ENCODE data around the gene DEAF1. TPM values are rescaled to one million over a fixed set of nuclear protein-coding genes. Genes with fewer than 3 reads are reported as not detected.

DEAF1 gene
- total RNA-seq, 1 donor from 2014 or later = 48.9 TPM

- H3K27me3 Mint-ChIP-seq (ENCODE audit: low read depth, unreplicated experiment) = no peaks in the 10 kb centered on the region
- peaks cover 1% of the 10 kb centered on the region for H3K9me3 Mint-ChIP-seq (ENCODE audit: unreplicated experiment)
- no peak overlapping the region for H3K27ac Mint-ChIP-seq (ENCODE audit: unreplicated experiment)
- Histone ChIP-seq H3K9ac (ENCODE audit: low read length) (peak overlapping the region; percentile 73), H3K36me3 (ENCODE audit: insufficient read depth, low read length) (no peaks in the 10 kb centered on the region), H4K20me1 (ENCODE audit: insufficient read depth, low read length) (peaks cover 14% of the 10 kb centered on the region), H3K4me2 (ENCODE audit: low read length) (peak overlapping the region; percentile 86), H3K4me3 (ENCODE audit: insufficient read depth, low read depth, low read length) (peak overlapping the region; percentile 63), H3K9me3 (ENCODE audit: insufficient read depth, low read depth, low read length) (no peaks in the 10 kb centered on the region), H3K27ac (ENCODE audit: low read depth, low read length) (no peak overlapping the region), H3K4me1 (ENCODE audit: insufficient read depth, low read length) (peaks cover 24% of the 10 kb centered on the region), H3K27me3 (ENCODE audit: insufficient read depth, low read length) (no peaks in the 10 kb centered on the region), H3K79me2 (ENCODE audit: insufficient read depth, low read length) (peaks cover 21% of the 10 kb centered on the region), H2AFZ (ENCODE audit: low read depth, low read length) (peak overlapping the region; percentile 38)
- peaks cover 3% of the 10 kb centered on the region for H3K4me1 Mint-ChIP-seq (ENCODE audit: low read depth, unreplicated experiment)
- DNase-seq (ENCODE audit: low read depth) = peak; percentile 22
- H3K4me3 Mint-ChIP-seq (ENCODE audit: unreplicated experiment) = peak overlapping the region; percentile 79
- no peaks in the 10 kb centered on the region for H3K36me3 Mint-ChIP-seq (ENCODE audit: low read depth, unreplicated experiment)
- no peak for TF ChIP-seq EZH2 (IDR thresholded peaks at IDR 0.05; ENCODE audit: insufficient read depth, low read length)
- no peak for TF ChIP-seq CTCF (IDR thresholded peaks at IDR 0.05; ENCODE audit: insufficient read depth, low read depth, low read length)
- FAIRE-seq = no peak
These were observed 11.5 kb upstream of the DEAF1 start for GRCh38 chr11:706439-706956.

- Histone ChIP-seq H3K9me3 (ENCODE audit: insufficient read depth, low read depth, low read length) (no peaks in the 10 kb centered on the region), H3K79me2 (ENCODE audit: insufficient read depth, low read length) (peaks cover 21% of the 10 kb centered on the region), H2AFZ (ENCODE audit: low read depth, low read length) (peak within 1 kb of the TSS; percentile 38), H3K4me1 (ENCODE audit: insufficient read depth, low read length) (peaks cover 24% of the 10 kb centered on the region), H3K27me3 (ENCODE audit: insufficient read depth, low read length) (no peaks in the 10 kb centered on the region), H4K20me1 (ENCODE audit: insufficient read depth, low read length) (peaks cover 14% of the 10 kb centered on the region), H3K4me2 (ENCODE audit: low read length) (peak within 1 kb of the TSS; percentile 86), H3K9ac (ENCODE audit: low read length) (peak within 1 kb of the TSS; percentile 73), H3K36me3 (ENCODE audit: insufficient read depth, low read length) (no peaks in the 10 kb centered on the region), H3K4me3 (ENCODE audit: insufficient read depth, low read depth, low read length) (peak within 1 kb of the TSS; percentile 63), H3K27ac (ENCODE audit: low read depth, low read length) (no peak within 1 kb of the TSS)
- Mint-ChIP-seq H3K27ac (ENCODE audit: unreplicated experiment) (peak within 1 kb of the TSS; percentile 66), H3K4me3 (ENCODE audit: unreplicated experiment) (peak within 1 kb of the TSS; percentile 79), H3K9me3 (ENCODE audit: unreplicated experiment) (no peaks in the 10 kb centered on the region), H3K36me3 (ENCODE audit: low read depth, unreplicated experiment) (peaks cover 3% of the 10 kb centered on the region), H3K27me3 (ENCODE audit: low read depth, unreplicated experiment) (no peaks in the 10 kb centered on the region), H3K4me1 (ENCODE audit: low read depth, unreplicated experiment) (peaks cover 3% of the 10 kb centered on the region)
- DNase-seq (ENCODE audit: low read depth) (no peak), FAIRE-seq (no peak)
- no peak for TF ChIP-seq CTCF (IDR thresholded peaks at IDR 0.05; ENCODE audit: insufficient read depth, low read depth, low read length)
- TF ChIP-seq EZH2 (IDR thresholded peaks at IDR 0.05; ENCODE audit: insufficient read depth, low read length) = no peak
These were observed 10.8 kb upstream of the DEAF1 start, which contains the start of gene EPS8L2 for GRCh38 chr11:705646-706438. Gene EPS8L2, plus strand, starts transcription at chr11:706231. Its CDS starts 3,177 bp downstream, at chr11:709408.

Data from astrocyte (in vitro differentiated cells and primary cell).